ENCODE data around the gene PLEK2. TPM values are rescaled to one million over a fixed set of nuclear protein-coding genes. Genes with fewer than 3 reads are reported as not detected.

PLEK2 gene
- total and polyA plus RNA-seq, 2 donors (not counting 3 experiments of a cell fraction or from before 2014, with no cell fraction given) = 1.4 to 3.8 TPM

- H3K4me2 ChIP-seq (ENCODE audit: insufficient read depth, low read length) = no peak overlapping the region
- no peak for DNase-seq (ENCODE audit: low read depth, low spot score)
- no peak for TF ChIP-seq EZH2 (IDR thresholded peaks at IDR 0.05; ENCODE audit: borderline replicate concordance, low read depth, low read length, severe bottlenecking)
- no peak overlapping the region for H2AFZ ChIP-seq (ENCODE audit: low read depth, low read length)
- H3K27ac ChIP-seq (ENCODE audit: insufficient read depth, low read depth, low read length) = no peak overlapping the region
- no peaks in the 10 kb centered on the region for H3K36me3 ChIP-seq (ENCODE audit: control insufficient read depth in 2 of 2, extremely low read depth in 1 of 2, insufficient read depth in 2 of 2, low read length in 2 of 2)
- POLR2A ChIA-PET = no interaction called here
- H3K9me1 ChIP-seq (replicated peaks; ENCODE audit: control insufficient read depth, extremely low read depth, insufficient read depth, low read length) = no peaks in the 10 kb centered on the region
- no peak overlapping the region for H3K4me3 ChIP-seq (replicated peaks in 1 of 3; ENCODE audit: insufficient read depth in 1 of 3, low read depth in 1 of 3, low read length in 3 of 3)
- dilution Hi-C loops (cut with MboI; ENCODE audit: extremely low pct_ligation_motif_present, low sequenced_read_pairs) (no loop called here), intact Hi-C loops (cut with micrococcal nuclease) (no loop called here)
- CTCF ChIA-PET = interaction anchor here (0.9 to 1.5 kb wide), 3 partner anchors 9 to 246 kb away, joined by 3 to 4 read pairs (median 3); no protein-coding TSS in a partner anchor
- no TSS peak for BruUV-seq (replicated peaks)
- no peak for FAIRE-seq
- H3K9ac ChIP-seq (replicated peaks; ENCODE audit: extremely low read depth, insufficient read depth, low read length) = no peak overlapping the region
- no peaks in the 10 kb centered on the region for H4K20me1 ChIP-seq (replicated peaks; ENCODE audit: control insufficient read depth, extremely low read depth, insufficient read depth, low read length)
- no peaks in the 10 kb centered on the region for H3K4me1 ChIP-seq (ENCODE audit: control insufficient read depth, extremely low read depth, insufficient read depth, low read length)
- H3K27me3 ChIP-seq (ENCODE audit: control insufficient read depth in 2 of 2, insufficient read depth in 2 of 2, low read length in 2 of 2) = peaks cover 6 to 14% of the 10 kb centered on the region in 2 experiments
- no peaks in the 10 kb centered on the region for H3K9me3 ChIP-seq (replicated peaks; ENCODE audit: control insufficient read depth, insufficient read depth, low read length)
- no peaks in the 10 kb centered on the region for H3K79me2 ChIP-seq (ENCODE audit: control insufficient read depth, insufficient read depth, low read length)
Observed at GRCh38 chr14:67457782-67458181, 45.8 kb upstream of the PLEK2 start.

- intact Hi-C loops (cut with micrococcal nuclease) (no loop called here), dilution Hi-C loops (cut with MboI; ENCODE audit: extremely low pct_ligation_motif_present, low sequenced_read_pairs) (no loop called here)
- H4K20me1 ChIP-seq (replicated peaks; ENCODE audit: control insufficient read depth, extremely low read depth, insufficient read depth, low read length) = no peaks in the 10 kb centered on the region
- ChIA-PET CTCF (interaction anchor here (0.9 to 1.3 kb wide), 2 partner anchors 10 to 114 kb away, joined by 3 to 4 read pairs; no protein-coding TSS in a partner anchor), POLR2A (no interaction called here)
- TF ChIP-seq MAX (IDR thresholded peaks at IDR 0.05; ENCODE audit: insufficient read depth, insufficient read length) (no peak), FOS (IDR thresholded peaks at IDR 0.05; ENCODE audit: borderline replicate concordance, insufficient read depth, low read length) (no peak), EZH2 (IDR thresholded peaks at IDR 0.05; ENCODE audit: borderline replicate concordance, low read depth, low read length, severe bottlenecking) (no peak), GATA2 (IDR thresholded peaks at IDR 0.05; ENCODE audit: insufficient read depth, insufficient read length, low read depth, low read length) (no peak), MYC (IDR thresholded peaks at IDR 0.05; ENCODE audit: low read depth, low read length) (no peak), POLR2A (IDR thresholded peaks at IDR 0.05; ENCODE audit: low read depth, low read length) (no peak), JUN (IDR thresholded peaks at IDR 0.05; ENCODE audit: borderline replicate concordance, insufficient read depth, insufficient read length, low read depth) (no peak), CTCF (IDR thresholded peaks at IDR 0.05; ENCODE audit: extremely low read depth in 1 of 2, insufficient read depth in 1 of 2, low read depth in 1 of 2, low read length in 2 of 2) (no peak), POLR2AphosphoS5 (IDR thresholded peaks at IDR 0.05; ENCODE audit: insufficient read depth, low read depth, low read length) (no peak)
- no TSS peak for BruUV-seq (replicated peaks)
- no peaks in the 10 kb centered on the region for H3K36me3 ChIP-seq (ENCODE audit: control insufficient read depth in 2 of 2, extremely low read depth in 1 of 2, insufficient read depth in 2 of 2, low read length in 2 of 2)
- no peak overlapping the region for H3K27ac ChIP-seq (ENCODE audit: insufficient read depth, low read depth, low read length)
- DNase-seq (ENCODE audit: low read depth, low spot score) (no peak), FAIRE-seq (no peak)
- no peaks in the 10 kb centered on the region for H3K4me1 ChIP-seq (ENCODE audit: control insufficient read depth, extremely low read depth, insufficient read depth, low read length)
- H2AFZ ChIP-seq (ENCODE audit: low read depth, low read length) = no peak overlapping the region
- no peaks in the 10 kb centered on the region for H3K9me3 ChIP-seq (replicated peaks; ENCODE audit: control insufficient read depth, insufficient read depth, low read length)
- H3K27me3 ChIP-seq (ENCODE audit: control insufficient read depth in 2 of 2, insufficient read depth in 2 of 2, low read length in 2 of 2) = peaks cover 9 to 14% of the 10 kb centered on the region in 2 experiments
- no peaks in the 10 kb centered on the region for H3K9me1 ChIP-seq (replicated peaks; ENCODE audit: control insufficient read depth, extremely low read depth, insufficient read depth, low read length)
- no peak overlapping the region for H3K9ac ChIP-seq (replicated peaks; ENCODE audit: extremely low read depth, insufficient read depth, low read length)
- H3K4me3 ChIP-seq (replicated peaks in 1 of 3; ENCODE audit: insufficient read depth in 1 of 3, low read depth in 1 of 3, low read length in 3 of 3) = no peak overlapping the region
- no peak overlapping the region for H3K4me2 ChIP-seq (ENCODE audit: insufficient read depth, low read length)
- H3K79me2 ChIP-seq (ENCODE audit: control insufficient read depth, insufficient read depth, low read length) = no peaks in the 10 kb centered on the region
Observed at GRCh38 chr14:67456732-67457131, 44.8 kb upstream of the PLEK2 start.
